Upper lobe of left lung (tissue), 6 donors: Measurements from ENCODE around the gene TMEM91. TPM values are rescaled to one million over a fixed set of nuclear protein-coding genes. Genes with fewer than 3 reads are reported as not detected.

ENCODE experiments used
- ATAC-seq, 2 donors: fragments of 200-7000 bp; cut with Tn5 transposase; one replicate each; pipeline ENCODE4 v1.9.1; 2022; ENCODE audit warnings: mild to moderate bottlenecking in 2 of 2, moderate library complexity in 2 of 2; ENCODE audit not compliant: low FRiP score in 2 of 2
- DNase-seq, 2 donors: peaks; one replicate each; pipeline ENCODE4 v3.0.0-alpha.2; 2019 to 2020
- H3K27ac ChIP-seq, 4 donors: fragments of 200-600 bp; sonication (generic); one replicate each; pipeline ENCODE4 v1.5.1; 2016 to 2019
- H3K27me3 ChIP-seq, 4 donors: fragments of 200-600 bp; sonication (generic); one replicate each; pipeline ENCODE4 v1.5.1; 2017 to 2019
- H3K36me3 ChIP-seq, 4 donors: fragments of 200-600 bp; sonication (generic); one replicate each; pipeline ENCODE4 v1.5.1; 2016 to 2019
- H3K4me1 ChIP-seq, 4 donors: fragments of 200-600 bp; sonication (generic); one replicate each; pipeline ENCODE4 v1.5.1; 2018 to 2019
- H3K4me3 ChIP-seq, 4 donors: fragments of 200-600 bp; sonication (generic); one replicate each; pipeline ENCODE4 v1.5.1; 2017 to 2019; ENCODE audit warnings: mild to moderate bottlenecking in 2 of 4, moderate library complexity in 1 of 4
- H3K9me3 ChIP-seq, 4 donors: fragments of 200-600 bp; sonication (generic); one replicate each; pipeline ENCODE4 v1.5.1; 2018 to 2019
- CTCF ChIP-seq, 6 experiments: fragments of 450-650 bp in 4 of 6; fragments of 200-600 bp in 2 of 6; sonication (generic) in 2 of 6; IDR thresholded peaks; one replicate each; pipeline ENCODE4 v1.5.1; 2016 to 2019; ENCODE audit warnings: antibody characterized with exemption in 6 of 6
- EP300 ChIP-seq, 4 donors: sonication (generic); formaldehyde crosslinking; IDR thresholded peaks; one replicate each; pipeline ENCODE4 v1.5.1; 2017; ENCODE audit warnings: antibody characterized with exemption in 4 of 4, control low read depth in 2 of 4
- POLR2A ChIP-seq, 4 donors: fragments of 450-650 bp; IDR thresholded peaks; one replicate each; pipeline ENCODE4 v1.5.1; 2016 to 2017; ENCODE audit warnings: antibody characterized with exemption in 4 of 4, mild to moderate bottlenecking in 2 of 4
- POLR2AphosphoS5 ChIP-seq, 2 donors: sonication (generic); formaldehyde crosslinking; IDR thresholded peaks; one replicate each; pipeline ENCODE4 v1.5.1; 2017; ENCODE audit warnings: antibody characterized with exemption in 2 of 2
- WGBS, 2 donors: methylation state at CpG; one replicate each; pipeline ENCODE4 v1.1.5; 2017 to 2018; 5-methylcytosine and 5-hydroxymethylcytosine counted together
- total RNA-seq, 6 donors: library from RNA; depleted of rRNA in 4 of 6; stranded (reverse); fragments of >200 nt in 4 of 6; gene quantifications; one replicate each; pipeline versions ENCODE4 v1.1.0 to v1.2.1, GENCODE V29; 2016 to 2021
- donor health status: DM: no; HTN: no; CAD: no; lungs with moderate emphysema.
- donor health status: DM: no; HTN: yes; CAD: no; lungs with severe emphysema.

TMEM91 gene
- total RNA-seq, 6 donors from 2014 or later: 18.7 to 65.0 (median 29.3) TPM

- no peak for TF ChIP-seq CTCF (IDR thresholded peaks at IDR 0.05)
- no peak for TF ChIP-seq POLR2A (IDR thresholded peaks at IDR 0.05)
- TF ChIP-seq POLR2AphosphoS5 (IDR thresholded peaks at IDR 0.05): no peak
- TF ChIP-seq EP300 (IDR thresholded peaks at IDR 0.05): no peak
- DNase-seq (no peak), ATAC-seq (no peak)
- peak overlapping the region; percentile 48 to 77 (median 71) for H3K4me3 ChIP-seq
- peaks cover 24 to 35% (median 35%) of the 10 kb centered on the region in 4 donors for H3K4me1 ChIP-seq
- no peaks in the 10 kb centered on the region for H3K36me3 ChIP-seq
- H3K9me3 ChIP-seq: no peaks in the 10 kb centered on the region
- H3K27ac ChIP-seq: peak overlapping the region; percentile 90 to 98 (median 98)
- WGBS, 2 donors: 39 to 40% methylated on average over 6 of the region's 6 CpGs
- no peaks in the 10 kb centered on the region for H3K27me3 ChIP-seq
These were observed 13.0 kb upstream of the TMEM91 start for GRCh38 chr19:41363371-41363752.

GRCh38 chr19:41363753-41364523, 12.4 kb upstream of the TMEM91 start, which contains the start of gene B9D2:
Gene B9D2, minus strand, starts transcription at chr19:41364149. Its CDS starts 630 bp downstream, at chr19:41363519.
- ATAC-seq (peak; percentile 97 to 98), DNase-seq (peak; percentile 97 to 98)
- Histone ChIP-seq H3K36me3 (no peaks in the 10 kb centered on the region), H3K4me1 (peaks cover 24 to 41% (median 35%) of the 10 kb centered on the region in 4 donors), H3K4me3 (peak within 1 kb of the TSS; percentile 48 to 77 (median 71)), H3K27ac (peak within 1 kb of the TSS; percentile 90 to 98 (median 98)), H3K9me3 (no peaks in the 10 kb centered on the region), H3K27me3 (no peaks in the 10 kb centered on the region)
- WGBS, 2 donors: 0 to 1% methylated on average over 16 to 20 of the region's 56 CpGs
- peak; percentile 65 to 75 for TF ChIP-seq POLR2AphosphoS5 (IDR thresholded peaks at IDR 0.05)
- peak in 4 of 6 experiments; percentile 6 to 31 (median 10) for TF ChIP-seq CTCF (IDR thresholded peaks at IDR 0.05)
- TF ChIP-seq EP300 (IDR thresholded peaks at IDR 0.05): no peak
- TF ChIP-seq POLR2A (IDR thresholded peaks at IDR 0.05): peak; percentile 48 to 83 (median 65)

- Histone ChIP-seq H3K4me3 (peak overlapping the region; percentile 48 to 74 (median 60)), H3K27ac (peak overlapping the region; percentile 90 to 98 (median 98)), H3K27me3 (no peaks in the 10 kb centered on the region), H3K36me3 (no peaks in the 10 kb centered on the region), H3K4me1 (peaks cover 24 to 41% (median 36%) of the 10 kb centered on the region in 4 donors), H3K9me3 (no peaks in the 10 kb centered on the region)
- peak in 1 of 2 donors; percentile 29 for ATAC-seq
- TF ChIP-seq POLR2A (IDR thresholded peaks at IDR 0.05) (no peak), POLR2AphosphoS5 (IDR thresholded peaks at IDR 0.05) (no peak), CTCF (IDR thresholded peaks at IDR 0.05) (no peak), EP300 (IDR thresholded peaks at IDR 0.05) (no peak)
- WGBS, 2 donors: 69 to 72% methylated on average over 14 of the region's 14 CpGs
- DNase-seq: no peak
These were observed 11.6 kb upstream of the TMEM91 start for GRCh38 chr19:41364524-41365391.

- H3K4me1 ChIP-seq: peaks cover 24 to 41% (median 37%) of the 10 kb centered on the region in 4 donors
- H3K9me3 ChIP-seq: no peaks in the 10 kb centered on the region
- H3K27ac ChIP-seq: no peak overlapping the region
- no peak for TF ChIP-seq CTCF (IDR thresholded peaks at IDR 0.05)
- no peak for TF ChIP-seq EP300 (IDR thresholded peaks at IDR 0.05)
- TF ChIP-seq POLR2AphosphoS5 (IDR thresholded peaks at IDR 0.05): no peak
- TF ChIP-seq POLR2A (IDR thresholded peaks at IDR 0.05): no peak
- 94 to 100% methylated on average over 1 of the region's 1 CpG for WGBS, 2 donors
- H3K4me3 ChIP-seq: no peak overlapping the region
- no peak for ATAC-seq
- H3K36me3 ChIP-seq: no peaks in the 10 kb centered on the region
- DNase-seq: no peak
- H3K27me3 ChIP-seq: no peaks in the 10 kb centered on the region
These were observed 10.2 kb upstream of the TMEM91 start for GRCh38 chr19:41366089-41366488.
